Activated CD4-positive, alpha-beta memory T cell treated with anti-CD3 and anti-CD28 coated beads, Interleukin-2, amount 10 ng/mL, durations not matched to agents 7 days and 5 days (primary cell): ENCODE measurements around the gene SAYSD1. TPM values are rescaled to one million over a fixed set of nuclear protein-coding genes. Genes with fewer than 3 reads are reported as not detected.

Experiments
- CTCF ChIA-PET: fragments of 350-600 bp; sonication (Branson Sonifier 250); formaldehyde crosslinking; loops from one replicate; lab custom pipeline; 2021; ENCODE audit warnings: antibody characterized with exemption, inconsistent platforms; lab: Charles Lee
- POLR2A ChIA-PET: fragments of 350-600 bp; sonication (Branson Sonifier 250); formaldehyde crosslinking; loops from one replicate; lab custom pipeline; 2021; ENCODE audit warnings: antibody characterized with exemption; lab: Charles Lee
- DNase-seq: peaks from one replicate; pipeline ENCODE4 v3.0.0-alpha.2; 2020
- H3K27ac Mint-ChIP-seq: one replicate; pipeline ENCODE4 v1.8.0; 2021; ENCODE audit warnings: mild to moderate bottlenecking, mixed read lengths
- H3K27me3 Mint-ChIP-seq: one replicate; pipeline ENCODE4 v1.8.0; 2021; ENCODE audit warnings: mixed read lengths
- H3K36me3 Mint-ChIP-seq: one replicate; pipeline ENCODE4 v1.8.0; 2021; ENCODE audit warnings: low read depth, mixed read lengths
- H3K4me1 Mint-ChIP-seq: one replicate; pipeline ENCODE4 v1.8.0; 2021; ENCODE audit warnings: mixed read lengths
- H3K4me3 Mint-ChIP-seq: one replicate; pipeline ENCODE4 v1.8.0; 2021; ENCODE audit warnings: mild to moderate bottlenecking, mixed read lengths
- H3K9me3 Mint-ChIP-seq: one replicate; pipeline ENCODE4 v1.8.0; 2021; ENCODE audit warnings: mixed read lengths
- total RNA-seq, 2 experiments: library from RNA; stranded (reverse); gene quantifications; one replicate each; pipeline ENCODE4 v1.2.3, GENCODE V29; 2021

Gene SAYSD1, protein sequence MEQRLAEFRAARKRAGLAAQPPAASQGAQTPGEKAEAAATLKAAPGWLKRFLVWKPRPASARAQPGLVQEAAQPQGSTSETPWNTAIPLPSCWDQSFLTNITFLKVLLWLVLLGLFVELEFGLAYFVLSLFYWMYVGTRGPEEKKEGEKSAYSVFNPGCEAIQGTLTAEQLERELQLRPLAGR
- 10 to 100 TPM; 10.4 to 11.0 TPM for total RNA-seq

DNA sequence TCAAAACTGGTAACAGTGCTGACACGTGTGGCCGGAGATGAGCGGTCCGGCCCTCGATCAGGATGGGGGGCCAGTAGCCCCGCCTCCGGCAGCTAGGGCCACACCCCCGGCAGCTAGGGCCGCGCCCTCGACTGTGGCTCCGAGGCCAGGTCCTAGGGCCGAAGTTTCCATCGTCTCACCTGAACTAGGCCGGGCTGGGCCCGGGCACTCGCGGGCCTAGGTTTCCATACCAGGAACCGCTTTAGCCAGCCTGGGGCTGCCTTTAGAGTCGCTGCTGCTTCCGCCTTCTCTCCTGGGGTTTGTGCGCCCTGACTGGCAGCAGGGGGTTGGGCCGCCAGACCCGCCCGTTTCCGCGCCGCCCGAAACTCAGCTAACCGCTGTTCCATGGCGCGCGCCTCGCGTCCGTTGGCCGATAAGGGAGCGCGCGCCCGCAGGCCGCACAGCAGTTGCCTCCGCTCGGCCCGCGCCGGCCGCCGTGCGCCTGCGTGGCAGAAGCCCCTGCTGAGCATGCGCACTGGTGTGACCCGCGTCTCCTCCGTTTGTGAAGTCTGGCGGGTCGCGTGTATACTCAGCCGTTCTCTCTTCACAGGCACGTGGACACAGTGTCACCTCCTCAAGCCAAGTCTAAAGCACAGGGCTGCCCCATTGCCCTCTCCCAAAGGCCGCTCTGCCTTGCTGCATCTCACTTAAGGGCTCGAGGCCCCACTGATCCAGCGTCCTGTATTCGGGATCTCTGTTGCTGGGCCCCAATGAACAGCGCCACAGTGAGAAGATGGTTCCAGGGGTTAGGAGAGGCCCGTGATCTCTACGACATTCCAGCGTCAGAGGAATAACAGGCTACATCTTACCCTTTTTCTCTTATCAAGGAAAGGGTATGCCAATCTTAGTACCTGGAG, at the start of gene SAYSD1:
Gene SAYSD1 (minus strand): TSS at position 483 of the 896 bp plus-strand sequence. CDS start 97 bp downstream, at position 386.
- Mint-ChIP-seq H3K36me3 (peaks cover 9% of the 10 kb centered on the region), H3K4me1 (peaks cover 52% of the 10 kb centered on the region), H3K27me3 (no peaks in the 10 kb centered on the region), H3K9me3 (no peaks in the 10 kb centered on the region), H3K4me3 (peak within 1 kb of the TSS; percentile 89), H3K27ac (peak within 1 kb of the TSS; percentile 94)
- POLR2A ChIA-PET = interaction anchor here (0.9 to 2.8 kb wide), 10 partner anchors 9 to 1297 kb away, joined by 3 to 17 read pairs (median 5); partner anchors contain the start of genes BTBD9 and KCNK5
- CTCF ChIA-PET = interaction anchor here (0.6 to 2.5 kb wide), 4 partner anchors 12 to 188 kb away, joined by 4 to 12 read pairs (median 4); no protein-coding TSS in a partner anchor
- peak; percentile 94 for DNase-seq

DNA sequence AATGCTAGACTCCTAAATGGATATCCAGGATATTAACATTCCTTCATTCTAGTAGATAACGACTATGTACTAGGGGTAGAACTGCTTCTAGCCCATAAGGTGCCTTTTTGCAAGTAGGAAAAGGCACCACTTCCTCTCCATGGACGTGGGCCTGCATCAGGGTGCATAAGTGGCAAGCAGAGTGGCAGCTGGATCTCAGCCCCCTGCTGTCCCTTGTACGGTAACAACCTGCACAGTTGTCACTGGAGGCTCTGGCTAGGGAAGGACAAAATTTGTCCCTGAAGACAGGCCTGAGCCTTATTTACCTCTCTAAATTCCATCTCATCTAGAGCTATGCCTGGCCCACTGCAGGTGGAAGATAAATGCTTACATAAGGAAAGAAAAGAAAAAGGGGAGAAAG, 42.5 kb upstream of the SAYSD1 start:
- ChIA-PET POLR2A (no interaction called here), CTCF (no interaction called here)
- peaks cover 6% of the 10 kb centered on the region for H3K36me3 Mint-ChIP-seq
- peaks cover 2% of the 10 kb centered on the region for H3K9me3 Mint-ChIP-seq
- no peak overlapping the region for H3K27ac Mint-ChIP-seq
- no peak overlapping the region for H3K4me3 Mint-ChIP-seq
- DNase-seq = no peak
- no peaks in the 10 kb centered on the region for H3K27me3 Mint-ChIP-seq
- peaks cover 12% of the 10 kb centered on the region for H3K4me1 Mint-ChIP-seq

GRCh38 chr6:39156801-39157200, 41.8 kb upstream of the SAYSD1 start:
- DNase-seq = no peak
- H3K27me3 Mint-ChIP-seq = peaks cover 5% of the 10 kb centered on the region
- H3K4me1 Mint-ChIP-seq = peaks cover 18% of the 10 kb centered on the region
- H3K9me3 Mint-ChIP-seq = peaks cover 2% of the 10 kb centered on the region
- no peak overlapping the region for H3K4me3 Mint-ChIP-seq
- ChIA-PET CTCF (interaction anchor here (1.1 kb wide), 1 partner anchor 9 kb away, joined by 3 read pairs; no protein-coding TSS in a partner anchor), POLR2A (no interaction called here)
- H3K36me3 Mint-ChIP-seq = peaks cover 6% of the 10 kb centered on the region
- no peak overlapping the region for H3K27ac Mint-ChIP-seq

DNA sequence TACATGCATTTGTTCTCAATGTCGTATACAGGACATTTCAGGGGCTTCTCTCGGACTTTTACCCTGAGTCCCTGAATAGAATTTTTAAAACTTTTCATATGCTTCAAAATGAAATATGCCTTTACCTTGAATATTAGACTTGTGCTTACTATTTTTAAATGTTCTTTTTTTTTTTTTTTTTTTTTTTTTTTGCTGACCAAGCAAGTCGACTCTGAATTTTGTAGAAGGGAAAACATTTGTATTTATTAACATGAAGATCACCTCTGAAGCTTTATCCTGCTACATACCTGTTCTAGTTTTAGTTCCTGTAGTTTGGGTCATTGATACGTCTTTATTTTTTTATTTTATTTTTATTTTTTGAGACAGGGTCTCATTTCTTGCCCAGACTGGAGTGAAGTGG, 39.7 kb upstream of the SAYSD1 start:
- H3K4me1 Mint-ChIP-seq = peaks cover 22% of the 10 kb centered on the region
- peaks cover 16% of the 10 kb centered on the region for H3K27me3 Mint-ChIP-seq
- H3K36me3 Mint-ChIP-seq = peaks cover 2% of the 10 kb centered on the region
- ChIA-PET POLR2A (no interaction called here), CTCF (no interaction called here)
- no peak overlapping the region for H3K27ac Mint-ChIP-seq
- DNase-seq = no peak
- H3K9me3 Mint-ChIP-seq = peaks cover 2% of the 10 kb centered on the region
- H3K4me3 Mint-ChIP-seq = no peak overlapping the region

DNA sequence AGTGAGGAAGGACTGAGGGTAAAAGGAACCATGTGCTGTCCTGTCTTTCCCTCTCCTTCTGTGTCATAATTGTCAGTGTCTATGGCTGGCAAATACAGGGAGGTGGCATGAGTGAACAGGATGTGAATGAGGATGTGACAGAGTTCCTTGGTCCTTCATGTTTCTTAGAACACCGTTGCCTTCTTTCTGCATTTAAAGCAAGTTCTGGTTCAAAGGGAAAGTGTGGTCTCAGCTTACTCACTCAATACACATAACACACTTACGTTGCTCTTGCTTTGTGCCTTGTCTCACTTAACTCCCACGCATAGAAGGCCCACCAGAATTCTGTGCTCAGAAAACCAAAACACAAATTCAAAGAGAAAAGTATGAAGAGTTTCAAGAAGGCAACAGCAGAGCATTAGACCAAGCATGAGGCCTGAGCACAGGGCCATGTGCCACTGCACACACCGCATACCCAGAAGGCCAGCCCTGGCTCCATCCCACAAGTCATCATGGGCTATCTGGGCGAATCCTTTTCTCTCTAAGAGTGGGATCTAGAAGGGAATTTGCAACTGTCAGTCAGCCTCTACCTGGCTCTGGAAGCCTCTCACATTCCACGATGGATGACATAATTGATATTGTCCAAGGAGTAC, 38.9 kb upstream of the SAYSD1 start:
- CTCF ChIA-PET = interaction anchor here (2.4 kb wide), 1 partner anchor 156 kb away, joined by 10 read pairs; no protein-coding TSS in a partner anchor
- H3K27ac Mint-ChIP-seq = peak overlapping the region; percentile 11
- POLR2A ChIA-PET = no interaction called here
- H3K9me3 Mint-ChIP-seq = peaks cover 2% of the 10 kb centered on the region
- H3K36me3 Mint-ChIP-seq = no peaks in the 10 kb centered on the region
- no peak overlapping the region for H3K4me3 Mint-ChIP-seq
- DNase-seq = peak; percentile 23
- H3K4me1 Mint-ChIP-seq = peaks cover 22% of the 10 kb centered on the region
- H3K27me3 Mint-ChIP-seq = peaks cover 22% of the 10 kb centered on the region

GRCh38 chr6:39152262-39152661, 37.3 kb upstream of the SAYSD1 start:
- POLR2A ChIA-PET = interaction anchor here (1.3 kb wide), 1 partner anchor 38 kb away, joined by 5 read pairs; the partner anchor contains the start of gene SAYSD1

GRCh38 chr6:39151211-39151610, 36.2 kb upstream of the SAYSD1 start:
- Mint-ChIP-seq H3K27ac (no peak overlapping the region), H3K4me1 (peaks cover 25% of the 10 kb centered on the region), H3K27me3 (peaks cover 27% of the 10 kb centered on the region), H3K4me3 (no peak overlapping the region), H3K36me3 (no peaks in the 10 kb centered on the region), H3K9me3 (no peaks in the 10 kb centered on the region)
- POLR2A ChIA-PET = no interaction called here
- CTCF ChIA-PET = no interaction called here
- no peak for DNase-seq

More at GRCh38 chr6:39152262-39152661, 37.3 kb upstream of the SAYSD1 start:
- Mint-ChIP-seq H3K27me3 (peaks cover 27% of the 10 kb centered on the region), H3K4me1 (peaks cover 25% of the 10 kb centered on the region), H3K27ac (no peak overlapping the region), H3K36me3 (no peaks in the 10 kb centered on the region), H3K4me3 (no peak overlapping the region), H3K9me3 (no peaks in the 10 kb centered on the region)
- no peak for DNase-seq
- CTCF ChIA-PET = interaction anchor here (0.9 to 2.4 kb wide), 6 partner anchors 14 to 158 kb away, joined by 3 to 10 read pairs (median 4); no protein-coding TSS in a partner anchor

- H3K36me3 Mint-ChIP-seq = no peaks in the 10 kb centered on the region
- no peak overlapping the region for H3K4me3 Mint-ChIP-seq
- H3K27ac Mint-ChIP-seq = no peak overlapping the region
- ChIA-PET CTCF (no interaction called here), POLR2A (no interaction called here)
- H3K9me3 Mint-ChIP-seq = no peaks in the 10 kb centered on the region
- H3K4me1 Mint-ChIP-seq = peaks cover 3% of the 10 kb centered on the region
- H3K27me3 Mint-ChIP-seq = peaks cover 25% of the 10 kb centered on the region
- no peak for DNase-seq
Observed at GRCh38 chr6:39144481-39145173, 29.6 kb upstream of the SAYSD1 start.

GRCh38 chr6:39143238-39143930, 28.4 kb upstream of the SAYSD1 start:
- no peaks in the 10 kb centered on the region for H3K9me3 Mint-ChIP-seq
- no peak overlapping the region for H3K4me3 Mint-ChIP-seq
- ChIA-PET POLR2A (no interaction called here), CTCF (no interaction called here)
- no peaks in the 10 kb centered on the region for H3K36me3 Mint-ChIP-seq
- DNase-seq = no peak
- peaks cover 3% of the 10 kb centered on the region for H3K4me1 Mint-ChIP-seq
- H3K27ac Mint-ChIP-seq = no peak overlapping the region
- H3K27me3 Mint-ChIP-seq = peaks cover 18% of the 10 kb centered on the region

DNA sequence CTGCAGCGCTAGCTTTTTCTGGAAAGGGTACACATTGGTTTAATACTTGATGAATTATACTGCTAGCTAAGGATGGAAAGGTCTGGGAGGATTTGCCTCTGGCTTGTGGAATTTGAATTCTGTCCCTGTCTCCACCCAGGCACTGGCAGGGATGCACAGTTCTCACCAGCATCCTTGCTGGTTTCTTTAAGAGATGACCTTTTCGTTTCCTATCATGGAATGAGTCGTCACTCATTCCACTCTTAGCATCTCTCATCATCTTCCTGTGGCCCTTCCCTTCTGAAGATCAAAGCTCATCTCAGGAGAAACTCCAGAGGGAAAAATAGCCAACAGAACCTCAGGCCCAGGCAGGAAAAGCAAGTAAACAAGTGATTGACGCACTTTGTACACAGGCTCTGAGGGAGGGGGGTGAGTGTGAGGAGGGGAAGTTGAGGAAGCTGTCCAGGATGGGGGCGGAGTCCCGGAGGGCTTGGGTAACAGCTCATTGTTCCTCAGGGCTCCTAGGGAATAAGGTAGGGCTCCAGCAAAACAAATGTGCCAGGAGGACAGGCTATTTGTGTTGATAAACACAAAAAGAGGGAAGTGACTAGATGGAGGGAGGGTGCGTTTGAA, 25.7 kb upstream of the SAYSD1 start:
- Mint-ChIP-seq H3K27ac (no peak overlapping the region), H3K4me3 (no peak overlapping the region), H3K9me3 (peaks cover 2% of the 10 kb centered on the region), H3K4me1 (no peaks in the 10 kb centered on the region), H3K27me3 (peaks cover 18% of the 10 kb centered on the region), H3K36me3 (no peaks in the 10 kb centered on the region)
- ChIA-PET POLR2A (no interaction called here), CTCF (no interaction called here)
- DNase-seq = no peak

DNA sequence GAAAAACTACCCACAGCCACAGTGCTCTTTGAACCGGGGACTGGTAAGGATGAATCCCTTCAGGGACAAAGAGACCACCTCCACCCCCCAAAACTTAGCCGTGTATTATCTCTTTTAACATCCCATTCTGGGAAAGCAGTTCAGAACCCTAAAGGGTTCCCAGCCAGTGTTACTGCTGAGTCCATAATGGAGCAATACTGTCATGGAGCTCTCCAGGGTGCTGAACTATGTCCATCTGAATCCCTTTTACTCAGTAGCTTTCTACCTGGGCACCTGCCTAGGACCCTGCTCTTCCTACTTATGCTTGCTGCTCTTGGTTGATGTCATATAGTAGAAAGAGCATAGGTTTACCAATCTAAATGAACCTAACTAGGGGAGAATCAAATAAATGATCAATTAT, 22.3 kb upstream of the SAYSD1 start:
- peak; percentile 46 for DNase-seq
- H3K27ac Mint-ChIP-seq = no peak overlapping the region

More for the DNA sequence above, 22.3 kb upstream of the SAYSD1 start:
- Mint-ChIP-seq H3K4me1 (no peaks in the 10 kb centered on the region), H3K36me3 (no peaks in the 10 kb centered on the region), H3K9me3 (peaks cover 2% of the 10 kb centered on the region), H3K27me3 (peaks cover 15% of the 10 kb centered on the region), H3K4me3 (no peak overlapping the region)
- ChIA-PET CTCF (interaction anchor here (0.9 kb wide), 1 partner anchor 166 kb away, joined by 3 read pairs; no protein-coding TSS in a partner anchor), POLR2A (no interaction called here)
